MCF 10A (cell line): ENCODE measurements around the gene TCF7L2. TPM values are rescaled to one million over a fixed set of nuclear protein-coding genes. Genes with fewer than 3 reads are reported as not detected.

ENCODE experiments used
- BruUV-seq: library from RNA; stranded (reverse); fragments of 400-500 nt; replicated peaks from 2 replicates; lab custom pipeline; 2021; lab: Mats Ljungman, UMichigan
- CTCF ChIA-PET: fragments of 300-600 bp; sonication (Branson Sonifier 250); formaldehyde crosslinking; extraction: SDS; loops from one replicate; lab custom pipeline; 2021; ENCODE audit warnings: antibody characterized with exemption, inconsistent platforms; lab: Yijun Ruan, JAX
- POLR2A ChIA-PET: fragments of 300-600, 350-650 bp; sonication (Branson Sonifier 250); formaldehyde crosslinking; extraction: SDS; loops from one replicate; lab custom pipeline; 2020; ENCODE audit warnings: antibody characterized with exemption, inconsistent platforms; lab: Yijun Ruan, JAX
- DNase-seq: peaks from one replicate; pipeline ENCODE4 v3.0.0-alpha.2; 2018; ENCODE audit not compliant: unreplicated experiment
- H3K27ac Mint-ChIP-seq: one replicate; pipeline ENCODE4 v1.8.0; 2022; ENCODE audit warnings: mild to moderate bottlenecking, low read depth, mixed read lengths; ENCODE audit not compliant: unreplicated experiment
- H3K27me3 Mint-ChIP-seq: one replicate; pipeline ENCODE4 v1.8.0; 2022; ENCODE audit warnings: mixed read lengths; ENCODE audit not compliant: insufficient read depth, unreplicated experiment
- H3K36me3 Mint-ChIP-seq: one replicate; pipeline ENCODE4 v1.8.0; 2022; ENCODE audit warnings: mild to moderate bottlenecking, moderate library complexity, mixed read lengths; ENCODE audit not compliant: insufficient read depth, unreplicated experiment
- H3K4me1 Mint-ChIP-seq: one replicate; pipeline ENCODE4 v1.8.0; 2022; ENCODE audit warnings: mixed read lengths; ENCODE audit not compliant: insufficient read depth, unreplicated experiment
- H3K4me3 Mint-ChIP-seq: one replicate; pipeline ENCODE4 v1.8.0; 2022; ENCODE audit warnings: mild to moderate bottlenecking, moderate library complexity, mixed read lengths; ENCODE audit not compliant: unreplicated experiment
- H3K9me3 Mint-ChIP-seq: one replicate; pipeline ENCODE4 v1.8.0; 2022; ENCODE audit warnings: mixed read lengths; ENCODE audit not compliant: unreplicated experiment
- intact Hi-C: fragments of 100-400 bp; cut with micrococcal nuclease; formaldehyde crosslinking; loops from 2 replicates; pipeline ENCODE4 v1.14.1; 2022
- total RNA-seq: library from RNA; stranded (reverse); gene quantifications from 2 replicates; pipeline ENCODE4 v1.2.3, GENCODE V29; 2022
- TF ChIP-seq, protein P1 (sequence below): fragments of 200-600 bp; IDR thresholded peaks from one replicate; pipeline ENCODE4 v1.8.0; 2022; ENCODE audit warnings: antibody characterized with exemption, mild to moderate bottlenecking; ENCODE audit not compliant: unreplicated experiment

The TCF7L2 gene
- total RNA-seq, 1 experiment from 2014 or later: 25.2 TPM

DNA sequence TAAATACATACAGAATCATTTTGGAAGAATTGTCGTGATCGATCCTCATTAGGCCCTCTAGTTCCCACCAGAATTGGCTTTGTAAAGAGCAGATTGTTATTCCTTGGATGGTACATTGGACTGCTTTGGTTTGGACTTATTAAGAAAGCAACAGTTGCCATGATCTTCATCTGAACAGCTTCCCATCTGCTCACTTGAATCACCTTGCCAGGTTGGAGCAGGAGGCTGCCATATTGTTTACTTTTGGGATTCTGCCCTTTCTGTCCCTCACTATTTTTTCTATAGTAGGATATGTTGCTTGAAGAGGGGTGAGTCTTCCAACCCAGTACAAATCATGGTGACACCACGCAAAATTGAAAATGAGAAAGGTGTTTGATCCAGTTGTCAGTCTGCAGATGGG, 199.6 kb downstream of the TCF7L2 start:
- TF ChIP-seq, protein P1, sequence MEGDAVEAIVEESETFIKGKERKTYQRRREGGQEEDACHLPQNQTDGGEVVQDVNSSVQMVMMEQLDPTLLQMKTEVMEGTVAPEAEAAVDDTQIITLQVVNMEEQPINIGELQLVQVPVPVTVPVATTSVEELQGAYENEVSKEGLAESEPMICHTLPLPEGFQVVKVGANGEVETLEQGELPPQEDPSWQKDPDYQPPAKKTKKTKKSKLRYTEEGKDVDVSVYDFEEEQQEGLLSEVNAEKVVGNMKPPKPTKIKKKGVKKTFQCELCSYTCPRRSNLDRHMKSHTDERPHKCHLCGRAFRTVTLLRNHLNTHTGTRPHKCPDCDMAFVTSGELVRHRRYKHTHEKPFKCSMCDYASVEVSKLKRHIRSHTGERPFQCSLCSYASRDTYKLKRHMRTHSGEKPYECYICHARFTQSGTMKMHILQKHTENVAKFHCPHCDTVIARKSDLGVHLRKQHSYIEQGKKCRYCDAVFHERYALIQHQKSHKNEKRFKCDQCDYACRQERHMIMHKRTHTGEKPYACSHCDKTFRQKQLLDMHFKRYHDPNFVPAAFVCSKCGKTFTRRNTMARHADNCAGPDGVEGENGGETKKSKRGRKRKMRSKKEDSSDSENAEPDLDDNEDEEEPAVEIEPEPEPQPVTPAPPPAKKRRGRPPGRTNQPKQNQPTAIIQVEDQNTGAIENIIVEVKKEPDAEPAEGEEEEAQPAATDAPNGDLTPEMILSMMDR: no peak
- intact Hi-C loops: loop anchor here (5.0 kb wide), 1 partner anchor 238 kb away; no protein-coding TSS in a partner anchor
- no TSS peak for BruUV-seq
- ChIA-PET CTCF (no interaction called here), POLR2A (no interaction called here)
- Mint-ChIP-seq H3K27ac (no peak overlapping the region), H3K9me3 (no peaks in the 10 kb centered on the region), H3K4me1 (no peaks in the 10 kb centered on the region), H3K27me3 (no peaks in the 10 kb centered on the region), H3K36me3 (peaks cover 91% of the 10 kb centered on the region), H3K4me3 (no peak overlapping the region)
- DNase-seq: no peak

DNA sequence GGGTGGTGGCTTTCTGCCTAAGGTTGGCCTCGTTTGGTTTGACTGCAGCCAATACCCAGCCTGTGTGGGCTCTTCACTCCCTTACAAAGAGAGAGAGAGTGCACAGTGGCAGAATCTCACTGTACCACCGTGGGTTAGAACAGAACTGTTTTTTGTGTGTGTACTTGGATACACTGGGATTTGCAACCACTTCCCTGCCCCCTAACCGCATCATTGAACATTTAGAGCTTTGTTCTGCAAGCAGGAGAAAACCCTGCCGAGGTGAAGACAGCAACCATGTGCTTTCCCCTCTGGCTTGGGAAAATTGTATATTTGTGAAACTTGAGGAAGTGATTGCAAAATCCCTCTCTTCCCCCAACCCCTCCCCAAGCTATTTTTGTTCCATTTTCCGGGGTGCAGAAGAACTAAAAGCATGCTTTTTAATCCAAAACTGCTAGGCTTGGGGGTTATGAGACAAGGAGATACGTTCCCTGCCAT, 201.2 kb downstream of the TCF7L2 start:
- Mint-ChIP-seq H3K4me3 (no peak overlapping the region), H3K27ac (no peak overlapping the region), H3K9me3 (no peaks in the 10 kb centered on the region), H3K36me3 (peaks cover 91% of the 10 kb centered on the region), H3K4me1 (no peaks in the 10 kb centered on the region), H3K27me3 (no peaks in the 10 kb centered on the region)
- ChIA-PET CTCF (no interaction called here), POLR2A (interaction anchor here (0.6 kb wide), 1 partner anchor 587 kb away, joined by 3 read pairs; no protein-coding TSS in a partner anchor)
- intact Hi-C loops: no loop called here
- TF ChIP-seq, protein P1: no peak
- BruUV-seq: no TSS peak
- DNase-seq: no peak

DNA sequence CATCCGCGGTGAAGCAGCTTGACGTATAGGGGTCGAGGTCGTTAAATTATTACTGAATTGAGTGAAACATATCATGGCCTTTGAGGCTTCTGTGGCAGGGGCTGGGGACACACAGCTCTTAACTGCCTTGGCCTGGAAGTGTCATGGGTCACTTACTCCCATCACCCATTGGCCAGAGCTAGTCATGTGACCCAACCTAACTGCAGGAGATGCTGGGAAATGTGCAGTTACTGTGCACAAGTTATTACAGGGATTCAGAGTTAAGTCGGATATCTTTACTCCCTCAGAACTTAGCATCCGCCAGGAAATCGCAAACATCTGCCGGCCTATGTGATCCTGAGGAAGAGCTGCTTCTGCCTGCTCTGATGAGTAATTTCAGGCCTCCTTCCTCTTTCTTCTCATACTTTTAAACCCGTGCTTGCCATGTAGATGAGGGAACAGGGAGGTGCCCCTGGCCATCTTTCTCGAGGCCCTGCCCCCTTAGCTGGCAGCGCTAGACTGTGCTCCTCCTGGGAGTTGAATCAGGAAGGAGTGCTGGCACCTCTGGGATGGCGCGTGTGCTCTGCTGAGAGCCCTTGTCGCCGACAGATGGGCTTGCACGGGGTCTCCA, 203.6 kb downstream of the TCF7L2 start:
- Mint-ChIP-seq H3K4me3 (no peak overlapping the region), H3K27me3 (no peaks in the 10 kb centered on the region), H3K27ac (no peak overlapping the region), H3K36me3 (peaks cover 92% of the 10 kb centered on the region), H3K9me3 (no peaks in the 10 kb centered on the region), H3K4me1 (no peaks in the 10 kb centered on the region)
- intact Hi-C loops: no loop called here
- POLR2A ChIA-PET: no interaction called here
- no TSS peak for BruUV-seq
- no peak for DNase-seq
- TF ChIP-seq, protein P1: no peak
- CTCF ChIA-PET: interaction anchor here (0.6 to 1.3 kb wide), 7 partner anchors 12 to 681 kb away, joined by 3 to 5 read pairs (median 4); no protein-coding TSS in a partner anchor

DNA sequence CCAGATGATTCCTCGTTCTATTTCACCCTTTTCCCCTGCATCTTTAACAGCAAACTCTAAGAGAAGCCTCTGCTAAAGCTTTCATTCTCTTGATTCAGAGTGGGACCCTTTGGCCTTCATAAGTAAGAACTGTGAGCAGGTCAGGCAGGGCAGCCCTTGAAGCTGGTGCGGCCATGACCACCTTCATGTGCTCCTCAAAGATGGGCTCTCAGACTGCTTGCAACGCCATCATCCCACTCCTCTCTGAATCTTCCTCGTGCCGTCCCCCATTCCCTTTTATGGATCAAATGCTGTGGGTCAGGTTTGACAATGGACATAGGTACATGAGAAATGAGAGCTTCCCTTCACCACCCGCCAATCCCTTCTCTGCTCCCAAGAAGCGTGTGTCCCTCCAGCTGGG, 207.4 kb downstream of the TCF7L2 start:
- H3K4me1 Mint-ChIP-seq: no peaks in the 10 kb centered on the region
- BruUV-seq: no TSS peak
- TF ChIP-seq, protein P1: no peak
- ChIA-PET CTCF (interaction anchor here (0.6 to 0.9 kb wide), 3 partner anchors 15 to 263 kb away, joined by 3 to 4 read pairs (median 3); no protein-coding TSS in a partner anchor), POLR2A (interaction anchor here (0.7 kb wide), 1 partner anchor 28 kb away, joined by 3 read pairs; no protein-coding TSS in a partner anchor)
- no peaks in the 10 kb centered on the region for H3K27me3 Mint-ChIP-seq
- intact Hi-C loops: no loop called here
- H3K9me3 Mint-ChIP-seq: no peaks in the 10 kb centered on the region
- no peak overlapping the region for H3K4me3 Mint-ChIP-seq
- DNase-seq: no peak
- no peak overlapping the region for H3K27ac Mint-ChIP-seq
- H3K36me3 Mint-ChIP-seq: peaks cover 86% of the 10 kb centered on the region
